ENCODE results near the gene TTC19. TPM values are rescaled to one million over a fixed set of nuclear protein-coding genes. Genes with fewer than 3 reads are reported as not detected.

The TTC19 gene
- total and polyA plus RNA-seq, 4 donors: 16.1 to 29.8 (median 24.6) TPM

GRCh38 chr17:15971098-15971678 lies 28.4 kb upstream of the TTC19 start:
- Histone ChIP-seq H3K27me3 (ENCODE audit: control insufficient read depth in 4 of 4, insufficient read depth in 4 of 4, low read length in 3 of 4) (no peaks in the 10 kb centered on the region), H3K9me3 (ENCODE audit: control insufficient read depth in 4 of 4, low read length in 3 of 4) (no peaks in the 10 kb centered on the region), H3K36me3 (ENCODE audit: control insufficient read depth in 4 of 4, insufficient read depth in 3 of 4, low read depth in 1 of 4, low read length in 3 of 4) (peaks cover 0 to 6% (median 2%) of the 10 kb centered on the region in 4 donors), H3K4me1 (ENCODE audit: control insufficient read depth in 4 of 4, insufficient read depth in 4 of 4, low read length in 3 of 4) (peaks cover 3 to 11% (median 7%) of the 10 kb centered on the region in 4 donors), H3K27ac (ENCODE audit: low read depth in 1 of 2, low read length in 2 of 2) (no peak overlapping the region), H3K9ac (ENCODE audit: low read depth in 1 of 2, low read length in 2 of 2) (no peak overlapping the region), H3K4me3 (ENCODE audit: low read depth in 1 of 3, low read length in 3 of 3) (no peak overlapping the region)
- no peak for DNase-seq (ENCODE audit: low spot score)
- TF ChIP-seq HNF4A (conservative IDR thresholded peaks at IDR 0.05) (no peak), HNF4G (IDR thresholded peaks at IDR 0.05) (no peak), NR2F2 (IDR thresholded peaks at IDR 0.05) (no peak), GABPA (IDR thresholded peaks at IDR 0.05 in 1 of 2, conservative IDR thresholded peaks at IDR 0.05 in 1 of 2) (no peak), SP1 (IDR thresholded peaks at IDR 0.05) (no peak), RAD21 (IDR thresholded peaks at IDR 0.05) (no peak), EGR1 (IDR thresholded peaks at IDR 0.05; ENCODE audit: low read depth in 2 of 2) (no peak), JUND (IDR thresholded peaks at IDR 0.05) (no peak), YY1 (IDR thresholded peaks at IDR 0.05) (no peak), ATF3 (IDR thresholded peaks at IDR 0.05) (no peak), RXRA (IDR thresholded peaks at IDR 0.05) (no peak), MAX (IDR thresholded peaks at IDR 0.05) (no peak), TAF1 (conservative IDR thresholded peaks at IDR 0.05) (no peak), FOXA2 (IDR thresholded peaks at IDR 0.05) (no peak), ZBTB33 (IDR thresholded peaks at IDR 0.05) (no peak), REST (IDR thresholded peaks at IDR 0.05) (no peak), FOXA1 (IDR thresholded peaks at IDR 0.05) (no peak)
- WGBS: 89% methylated on average over 5 of the region's 5 CpGs

GRCh38 chr17:15971882-15972281 lies 27.7 kb upstream of the TTC19 start:
- Histone ChIP-seq H3K4me1 (ENCODE audit: control insufficient read depth in 4 of 4, insufficient read depth in 4 of 4, low read length in 3 of 4) (peaks cover 3 to 11% (median 9%) of the 10 kb centered on the region in 4 donors), H3K9ac (ENCODE audit: low read depth in 1 of 2, low read length in 2 of 2) (no peak overlapping the region), H3K9me3 (ENCODE audit: control insufficient read depth in 4 of 4, low read length in 3 of 4) (no peaks in the 10 kb centered on the region), H3K27ac (ENCODE audit: low read depth in 1 of 2, low read length in 2 of 2) (no peak overlapping the region), H3K4me3 (ENCODE audit: low read depth in 1 of 3, low read length in 3 of 3) (no peak overlapping the region), H3K36me3 (ENCODE audit: control insufficient read depth in 4 of 4, insufficient read depth in 3 of 4, low read depth in 1 of 4, low read length in 3 of 4) (peaks cover 0 to 11% (median 5%) of the 10 kb centered on the region in 4 donors), H3K27me3 (ENCODE audit: control insufficient read depth in 4 of 4, insufficient read depth in 4 of 4, low read length in 3 of 4) (no peaks in the 10 kb centered on the region)
- WGBS: 96% methylated on average over 5 of the region's 5 CpGs
- no peak for DNase-seq (ENCODE audit: low spot score)
- no peak for TF ChIP-seq MAX (IDR thresholded peaks at IDR 0.05)
- TF ChIP-seq TAF1 (conservative IDR thresholded peaks at IDR 0.05): no peak
- no peak for TF ChIP-seq EGR1 (IDR thresholded peaks at IDR 0.05; ENCODE audit: low read depth in 2 of 2)
- no peak for TF ChIP-seq RAD21 (IDR thresholded peaks at IDR 0.05)
- no peak for TF ChIP-seq CTCF (IDR thresholded peaks at IDR 0.05; ENCODE audit: low read depth, low read length, missing input control)
- no peak for TF ChIP-seq RXRA (IDR thresholded peaks at IDR 0.05)
- TF ChIP-seq REST (IDR thresholded peaks at IDR 0.05): no peak
- TF ChIP-seq HNF4A (conservative IDR thresholded peaks at IDR 0.05): no peak
- TF ChIP-seq FOXA1 (IDR thresholded peaks at IDR 0.05): no peak
- no peak for TF ChIP-seq NR2F2 (IDR thresholded peaks at IDR 0.05)
- TF ChIP-seq SP1 (IDR thresholded peaks at IDR 0.05): no peak
- no peak for TF ChIP-seq YY1 (IDR thresholded peaks at IDR 0.05)

All from liver (tissue), 9 donors.